Measurements from ENCODE around the gene PLSCR3. TPM values are rescaled to one million over a fixed set of nuclear protein-coding genes. Genes with fewer than 3 reads are reported as not detected.

The PLSCR3 gene
- total and polyA plus RNA-seq, 4 donors, result 19.2 to 43.0 (median 34.2) TPM

- Histone ChIP-seq H3K27me3 (ENCODE audit: control insufficient read depth in 3 of 3, insufficient read depth in 3 of 3, low read length in 2 of 3) (no peaks in the 10 kb centered on the region), H3K9ac (ENCODE audit: insufficient read depth in 1 of 2, low read length in 2 of 2) (no peak overlapping the region), H3K4me3 (no peak overlapping the region), H3K4me1 (ENCODE audit: control insufficient read depth in 5 of 5, insufficient read depth in 5 of 5, low read length in 5 of 5) (no peaks in the 10 kb centered on the region), H3K36me3 (ENCODE audit: control insufficient read depth in 4 of 4, insufficient read depth in 4 of 4, low read length in 4 of 4) (no peaks in the 10 kb centered on the region), H3K9me3 (ENCODE audit: control insufficient read depth in 4 of 4, insufficient read depth in 3 of 4, low read length in 3 of 4) (no peaks in the 10 kb centered on the region), H3K27ac (ENCODE audit: low read depth in 1 of 2, low read length in 1 of 2) (no peak overlapping the region)
- 86 to 88% methylated on average over 8 of the region's 8 CpGs for WGBS, 2 donors
- ATAC-seq (ENCODE audit: insufficient read depth, low FRiP score) (no peak), DNase-seq (no peak)
- no peak for TF ChIP-seq CTCF (IDR thresholded peaks at IDR 0.05; ENCODE audit: control extremely low read depth, extremely low read depth)
These were observed 31.4 kb upstream of the PLSCR3 start for GRCh38 chr17:7425756-7426155.

GRCh38 chr17:7425316-7425715, 31.0 kb upstream of the PLSCR3 start, which contains the start of gene SPEM2:
Gene SPEM2 (plus strand): TSS chr17:7425616. CDS start chr17:7425689, 73 bp downstream.
- WGBS, 2 donors, result 70 to 77% methylated on average over 7 of the region's 7 CpGs
- TF ChIP-seq CTCF (IDR thresholded peaks at IDR 0.05; ENCODE audit: control extremely low read depth, extremely low read depth), result no peak
- H3K4me1 ChIP-seq (ENCODE audit: control insufficient read depth in 5 of 5, insufficient read depth in 5 of 5, low read length in 5 of 5), result no peaks in the 10 kb centered on the region
- H3K36me3 ChIP-seq (ENCODE audit: control insufficient read depth in 4 of 4, insufficient read depth in 4 of 4, low read length in 4 of 4), result no peaks in the 10 kb centered on the region
- DNase-seq, result no peak
- H3K9ac ChIP-seq (ENCODE audit: insufficient read depth in 1 of 2, low read length in 2 of 2), result no peak within 1 kb of the TSS
- ATAC-seq (ENCODE audit: insufficient read depth, low FRiP score), result no peak
- H3K9me3 ChIP-seq (ENCODE audit: control insufficient read depth in 4 of 4, insufficient read depth in 3 of 4, low read length in 3 of 4), result no peaks in the 10 kb centered on the region
- H3K27ac ChIP-seq (ENCODE audit: low read depth in 1 of 2, low read length in 1 of 2), result no peak within 1 kb of the TSS
- H3K27me3 ChIP-seq (ENCODE audit: control insufficient read depth in 3 of 3, insufficient read depth in 3 of 3, low read length in 2 of 3), result no peaks in the 10 kb centered on the region
- no peak within 1 kb of the TSS for H3K4me3 ChIP-seq

- no peaks in the 10 kb centered on the region for H3K9me3 ChIP-seq (ENCODE audit: control insufficient read depth in 4 of 4, insufficient read depth in 3 of 4, low read length in 3 of 4)
- DNase-seq (peak in 1 of 3 donors; percentile 34), ATAC-seq (ENCODE audit: insufficient read depth, low FRiP score) (no peak)
- TF ChIP-seq CTCF (IDR thresholded peaks at IDR 0.05; ENCODE audit: control extremely low read depth, extremely low read depth), result no peak
- no peaks in the 10 kb centered on the region for H3K36me3 ChIP-seq (ENCODE audit: control insufficient read depth in 4 of 4, insufficient read depth in 4 of 4, low read length in 4 of 4)
- no peak overlapping the region for H3K4me3 ChIP-seq
- 57 to 85% methylated on average over 4 of the region's 4 CpGs for WGBS, 2 donors
- no peaks in the 10 kb centered on the region for H3K27me3 ChIP-seq (ENCODE audit: control insufficient read depth in 3 of 3, insufficient read depth in 3 of 3, low read length in 2 of 3)
- H3K9ac ChIP-seq (ENCODE audit: insufficient read depth in 1 of 2, low read length in 2 of 2), result no peak overlapping the region
- H3K27ac ChIP-seq (ENCODE audit: low read depth in 1 of 2, low read length in 1 of 2), result no peak overlapping the region
- H3K4me1 ChIP-seq (ENCODE audit: control insufficient read depth in 5 of 5, insufficient read depth in 5 of 5, low read length in 5 of 5), result peaks cover 0 to 12% (median 0%) of the 10 kb centered on the region in 5 donors
These were observed 29.4 kb upstream of the PLSCR3 start for GRCh38 chr17:7423679-7424078.

- no peak for DNase-seq
- ATAC-seq (ENCODE audit: insufficient read depth, low FRiP score), result no peak
- peaks cover 0 to 7% (median 0%) of the 10 kb centered on the region in 4 donors for H3K36me3 ChIP-seq (ENCODE audit: control insufficient read depth in 4 of 4, insufficient read depth in 4 of 4, low read length in 4 of 4)
- no peak for TF ChIP-seq CTCF (IDR thresholded peaks at IDR 0.05; ENCODE audit: control extremely low read depth, extremely low read depth)
- no peaks in the 10 kb centered on the region for H3K9me3 ChIP-seq (ENCODE audit: control insufficient read depth in 4 of 4, insufficient read depth in 3 of 4, low read length in 3 of 4)
- WGBS, 2 donors, result 96 to 97% methylated on average over 16 of the region's 16 CpGs
- H3K27me3 ChIP-seq (ENCODE audit: control insufficient read depth in 3 of 3, insufficient read depth in 3 of 3, low read length in 2 of 3), result no peaks in the 10 kb centered on the region
- H3K27ac ChIP-seq (ENCODE audit: low read depth in 1 of 2, low read length in 1 of 2), result no peak overlapping the region
- H3K4me3 ChIP-seq, result no peak overlapping the region
- H3K4me1 ChIP-seq (ENCODE audit: control insufficient read depth in 5 of 5, insufficient read depth in 5 of 5, low read length in 5 of 5), result peaks cover 0 to 12% (median 0%) of the 10 kb centered on the region in 5 donors
- H3K9ac ChIP-seq (ENCODE audit: insufficient read depth in 1 of 2, low read length in 2 of 2), result no peak overlapping the region
These were observed 26.9 kb upstream of the PLSCR3 start for GRCh38 chr17:7421186-7421585.

All from lung (tissue), 12 donors.